Activated CD4-positive, CD25-positive, alpha-beta regulatory T cell (primary cell): ENCODE measurements around the gene SLAMF9.

Experiments used
- DNase-seq, 4 experiments: peaks; one replicate each; lab custom pipeline; 2025; lab: John Stamatoyannopoulos, UW

Gene SLAMF9

DNA sequence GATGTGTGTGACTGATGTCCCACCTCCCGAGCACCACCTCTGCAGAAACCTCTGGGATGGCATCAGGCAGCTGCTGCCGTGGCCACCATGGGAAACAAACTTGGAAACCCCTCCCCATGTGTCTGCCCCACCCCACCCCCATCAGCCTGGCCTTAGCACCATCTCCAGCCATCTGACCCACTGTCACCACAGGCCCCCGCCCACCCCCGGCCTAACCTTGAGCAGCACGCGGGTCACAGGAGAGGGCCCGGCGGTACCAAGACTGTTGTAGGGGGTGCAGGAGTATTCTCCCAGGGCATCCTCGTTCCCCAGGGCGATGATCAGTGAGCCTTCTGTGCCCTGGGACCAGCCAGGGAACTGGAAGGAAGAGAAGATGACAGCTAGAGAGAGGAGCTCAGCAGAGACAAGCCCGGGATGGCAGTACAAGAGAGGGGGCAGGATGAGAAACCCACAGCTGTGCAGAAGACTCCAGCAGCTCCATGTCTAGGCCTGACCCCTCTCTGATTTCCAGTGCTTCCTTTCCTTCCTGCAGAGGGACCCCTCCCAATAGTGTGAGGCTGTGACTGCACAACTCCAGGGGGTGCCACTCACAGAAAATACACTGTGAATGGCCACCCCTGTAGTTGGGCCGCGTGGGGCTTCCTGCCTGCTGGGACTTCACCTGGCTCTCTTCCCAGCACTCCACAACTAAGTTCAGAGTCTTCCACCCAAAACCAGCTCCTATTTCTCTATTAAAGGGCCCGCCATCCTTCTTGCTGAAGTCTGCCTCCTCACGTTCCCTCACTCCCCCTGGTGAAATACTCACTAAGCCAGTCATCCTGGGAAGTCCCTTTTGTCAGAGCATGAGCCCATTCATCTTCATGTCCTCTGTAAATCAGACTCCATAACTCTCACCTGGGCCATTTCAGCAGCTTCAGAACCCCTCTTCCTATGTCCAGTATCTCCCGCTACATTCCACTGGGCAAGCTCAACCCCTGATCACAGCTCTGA, 21.4 kb downstream of the SLAMF9 start:
- DNase-seq, result no peak

DNA sequence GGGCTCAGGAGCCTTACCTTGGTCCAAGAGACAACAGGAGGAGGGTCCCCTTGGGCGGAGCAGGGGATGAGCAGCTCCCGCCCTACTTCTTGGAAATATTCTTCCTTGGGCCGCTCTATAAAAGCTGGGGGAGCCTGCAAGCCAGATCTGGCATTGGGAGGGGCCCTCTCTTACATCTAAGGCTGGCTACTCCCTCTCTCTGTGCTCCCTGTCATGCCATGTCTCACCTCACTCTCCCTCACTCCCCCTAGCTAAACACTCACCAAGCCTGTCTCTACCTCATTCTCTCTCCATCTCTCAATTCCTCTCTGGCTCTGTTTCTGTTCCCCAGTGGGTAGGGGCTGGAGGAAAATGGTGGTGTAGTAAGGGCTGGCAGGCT, 22.3 kb downstream of the SLAMF9 start:
- DNase-seq, result no peak

DNA sequence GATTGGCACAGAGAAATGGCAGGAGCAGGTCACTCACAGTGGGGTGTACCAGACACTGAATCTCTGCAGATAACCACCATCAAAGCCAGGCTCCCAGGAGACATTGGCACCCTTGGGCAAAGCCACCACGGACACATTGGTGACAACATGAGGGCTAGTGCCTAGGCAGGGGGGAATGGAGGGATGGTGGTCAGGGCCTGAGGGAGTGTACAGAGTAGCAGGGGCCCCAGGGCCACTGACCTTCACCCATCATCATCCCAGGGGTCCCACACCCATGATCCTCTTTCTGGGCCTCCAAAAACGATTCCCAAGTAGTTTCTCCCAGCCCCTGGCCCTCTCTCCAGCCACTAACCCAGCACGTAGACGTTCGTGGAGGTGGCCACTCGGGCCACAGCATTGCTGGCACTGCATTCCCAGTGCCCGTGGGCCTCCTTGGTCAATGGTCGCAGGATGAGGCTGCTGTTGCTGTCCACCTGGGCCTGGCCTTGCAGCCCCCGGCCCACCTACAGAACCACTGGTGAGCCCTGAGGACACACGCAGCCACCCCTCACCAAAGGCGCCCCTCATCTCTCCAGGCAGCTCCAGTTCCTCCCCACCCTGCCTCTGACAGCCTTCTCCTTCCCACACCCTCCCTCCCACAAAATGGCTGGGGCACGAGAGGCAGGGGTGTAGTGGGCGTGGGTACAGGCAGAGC, 22.8 kb downstream of the SLAMF9 start:
- no peak for DNase-seq

DNA sequence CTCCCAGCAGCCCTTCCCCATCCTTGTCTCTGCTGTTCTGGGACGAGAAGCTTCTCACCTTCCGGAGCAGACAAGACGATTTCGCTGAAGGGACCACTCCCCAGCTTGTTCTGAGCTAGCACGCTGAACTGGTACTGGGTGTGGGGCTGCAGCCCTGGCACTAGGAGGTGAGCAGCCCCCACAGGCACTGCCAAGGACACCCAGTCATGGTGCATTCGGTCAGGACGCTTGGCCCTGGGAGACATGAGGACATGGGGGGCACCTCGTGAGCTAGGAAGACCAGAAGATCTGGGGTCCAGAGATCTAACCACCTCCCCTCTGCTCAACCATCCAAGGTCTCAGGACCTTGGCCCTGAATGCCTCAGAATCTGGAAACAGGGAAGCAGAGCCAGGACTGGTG, 23.4 kb downstream of the SLAMF9 start:
- no peak for DNase-seq

DNA sequence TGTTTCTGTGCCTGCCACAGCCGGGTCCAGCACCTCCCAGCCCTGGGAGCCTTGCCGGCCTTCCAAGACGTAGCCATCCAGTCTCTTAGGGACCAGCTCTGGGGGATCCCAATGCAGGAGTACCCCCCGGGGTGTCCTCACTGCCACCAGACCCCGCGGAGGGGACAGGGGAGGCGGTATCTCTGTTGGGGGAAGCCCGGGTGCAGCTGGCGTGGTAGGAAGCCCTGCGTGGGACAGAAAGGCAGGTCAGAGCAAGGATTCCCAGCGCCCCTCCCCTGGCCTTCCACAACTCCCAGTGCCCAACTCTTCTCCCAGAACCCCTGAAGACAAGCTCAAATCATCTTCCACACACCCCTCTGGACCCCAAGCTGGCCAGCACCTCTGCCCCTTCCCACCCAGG, 23.8 kb downstream of the SLAMF9 start:
- DNase-seq, result no peak

DNA sequence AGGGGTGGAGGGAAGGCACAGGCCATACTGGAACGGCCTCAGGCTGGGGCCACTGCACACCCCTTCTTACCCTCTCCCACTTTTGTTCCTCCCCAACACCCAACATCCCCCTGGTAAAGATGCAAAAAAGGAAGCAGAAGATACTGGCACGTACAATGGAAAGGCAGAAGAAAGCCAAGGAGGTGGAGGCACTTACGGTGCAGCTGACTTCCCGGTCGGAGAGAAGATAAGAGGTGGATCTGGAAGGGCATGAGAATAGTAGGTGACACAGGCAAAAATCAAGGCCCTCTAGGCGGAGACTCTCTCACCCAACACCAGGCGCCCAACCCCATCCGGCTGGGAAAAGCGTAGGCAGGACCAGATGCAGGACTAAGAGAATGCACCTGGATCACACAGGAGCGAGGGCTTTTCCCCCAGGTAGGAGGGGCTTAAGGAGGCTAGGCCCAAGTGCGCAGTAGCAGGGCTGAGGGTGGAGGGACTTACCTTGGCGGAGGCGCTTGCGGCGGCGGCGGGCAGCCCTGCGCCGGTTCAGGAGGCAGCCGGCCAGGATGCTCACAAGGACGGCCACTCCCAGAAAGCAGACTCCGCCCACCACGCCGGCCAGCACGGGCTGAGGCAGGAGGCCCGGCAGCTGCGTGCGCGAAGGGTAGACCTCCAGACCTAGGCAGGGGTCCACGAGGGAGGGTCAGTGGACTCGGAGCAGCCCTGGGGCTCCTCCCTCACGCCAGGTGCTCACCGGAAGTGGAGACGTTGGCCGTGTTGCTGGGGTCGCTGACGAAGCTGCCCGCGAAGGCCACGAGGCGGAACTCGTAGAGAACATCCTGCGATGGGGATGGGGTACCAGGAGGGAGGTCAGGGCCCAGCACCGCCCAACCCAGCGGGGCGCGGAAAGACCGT, 24.6 kb downstream of the SLAMF9 start:
- no peak for DNase-seq

DNA sequence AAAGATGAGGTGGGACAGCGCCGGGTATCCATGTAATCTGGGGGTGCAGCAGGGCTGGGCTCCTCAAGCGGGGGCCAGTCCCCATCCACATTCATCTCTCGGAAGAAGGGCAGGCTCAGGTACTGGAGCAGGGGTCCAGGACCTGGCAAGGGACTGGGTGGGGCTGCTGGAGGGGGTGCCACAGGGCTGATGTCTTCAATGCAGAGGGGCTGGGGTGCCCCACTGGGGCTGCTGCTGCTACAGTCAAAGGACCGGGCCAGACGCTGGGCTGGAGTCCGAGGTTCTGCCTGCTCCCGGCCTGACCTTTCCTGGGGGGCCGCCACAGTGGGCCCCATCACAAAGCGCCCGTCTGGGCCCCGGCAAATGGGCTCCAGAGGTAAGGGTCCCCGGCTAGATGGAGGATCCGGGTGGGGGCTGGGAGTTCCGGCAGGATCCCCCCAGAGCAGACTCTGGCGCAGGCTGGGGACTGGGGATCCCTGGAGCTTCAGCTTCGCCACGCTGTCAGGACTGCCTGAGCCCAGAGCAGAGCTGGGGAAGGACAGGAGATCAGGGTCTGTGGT, 25.5 kb downstream of the SLAMF9 start:
- no peak for DNase-seq

DNA sequence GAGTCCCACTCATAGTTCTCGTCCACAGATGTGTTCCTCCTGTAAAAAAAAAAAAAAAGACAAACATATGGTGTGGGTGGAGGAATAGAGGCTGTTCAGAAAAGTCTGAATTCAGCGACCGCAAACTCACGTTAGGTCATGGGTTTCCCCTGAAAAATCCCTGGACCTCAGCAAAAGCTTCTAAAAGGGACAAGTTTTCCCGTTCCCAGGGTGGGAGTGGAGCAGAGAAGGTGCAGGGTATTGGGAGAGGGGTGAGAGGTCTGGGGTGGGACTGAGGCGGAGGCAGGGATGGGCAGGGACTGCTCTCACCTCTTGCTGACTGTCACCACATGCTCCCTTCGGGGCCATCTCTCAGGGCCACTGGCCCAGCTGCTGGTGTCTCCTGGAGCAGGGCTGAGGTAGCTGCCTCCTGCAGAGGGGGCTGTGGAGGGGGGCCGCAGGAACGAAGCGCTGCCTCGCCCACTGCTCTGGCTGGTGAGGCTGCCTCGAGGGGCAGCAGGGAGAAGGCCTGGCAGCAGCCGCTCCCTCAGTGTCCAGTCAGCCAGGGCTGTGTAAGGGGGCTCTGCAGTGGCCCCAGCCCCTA, 26.1 kb downstream of the SLAMF9 start:
- DNase-seq, result no peak

DNA sequence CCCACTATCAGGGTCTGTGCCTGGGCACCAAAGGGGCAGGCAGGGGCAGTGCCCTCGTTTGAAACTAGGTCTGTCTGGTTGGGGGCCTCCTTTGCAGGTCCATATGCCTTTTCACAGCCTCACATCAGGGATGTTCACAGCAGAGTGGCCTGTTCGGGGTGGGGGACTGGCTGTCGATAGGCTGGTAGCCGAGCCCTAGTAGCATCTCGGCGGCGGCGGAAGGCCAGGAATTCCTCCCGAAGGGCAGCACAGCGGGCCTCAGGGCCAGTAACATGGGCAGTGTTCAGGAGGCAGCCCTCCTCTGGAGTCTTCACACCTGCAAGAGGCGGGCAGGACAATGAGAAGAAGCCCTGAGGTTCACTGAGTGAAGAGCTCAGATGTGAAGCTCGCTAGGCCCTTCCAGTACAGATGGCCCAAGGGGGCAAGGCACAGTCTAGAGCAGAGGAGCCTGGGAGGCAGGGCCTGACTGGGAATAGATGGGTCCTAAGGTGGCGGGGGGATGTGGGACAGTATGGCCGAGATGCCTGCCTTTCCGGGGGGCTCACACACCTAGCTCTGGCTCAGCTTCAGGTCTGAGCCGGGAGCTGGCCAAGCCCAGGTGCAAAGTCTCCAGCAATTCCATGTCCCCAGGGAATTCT, 26.7 kb downstream of the SLAMF9 start:
- DNase-seq, result no peak

DNA sequence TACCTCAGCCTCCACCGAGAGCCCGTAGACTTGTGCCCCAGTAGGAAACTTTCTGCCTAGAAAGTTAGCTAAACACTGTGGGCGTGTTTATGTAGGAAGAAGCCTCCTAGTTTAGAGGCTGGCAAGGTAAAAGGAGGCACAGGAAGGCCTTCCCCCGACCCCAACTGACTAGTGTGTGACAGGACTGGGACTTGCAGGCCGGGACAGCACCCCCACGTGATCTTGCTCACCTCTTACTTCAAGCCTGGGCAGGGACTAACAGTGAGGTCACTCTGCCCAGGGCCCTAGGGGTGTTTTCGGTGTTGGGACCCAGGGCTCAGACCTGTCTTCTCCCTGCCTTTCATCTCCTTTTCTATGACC, 28.3 kb downstream of the SLAMF9 start:
- no peak for DNase-seq

DNA sequence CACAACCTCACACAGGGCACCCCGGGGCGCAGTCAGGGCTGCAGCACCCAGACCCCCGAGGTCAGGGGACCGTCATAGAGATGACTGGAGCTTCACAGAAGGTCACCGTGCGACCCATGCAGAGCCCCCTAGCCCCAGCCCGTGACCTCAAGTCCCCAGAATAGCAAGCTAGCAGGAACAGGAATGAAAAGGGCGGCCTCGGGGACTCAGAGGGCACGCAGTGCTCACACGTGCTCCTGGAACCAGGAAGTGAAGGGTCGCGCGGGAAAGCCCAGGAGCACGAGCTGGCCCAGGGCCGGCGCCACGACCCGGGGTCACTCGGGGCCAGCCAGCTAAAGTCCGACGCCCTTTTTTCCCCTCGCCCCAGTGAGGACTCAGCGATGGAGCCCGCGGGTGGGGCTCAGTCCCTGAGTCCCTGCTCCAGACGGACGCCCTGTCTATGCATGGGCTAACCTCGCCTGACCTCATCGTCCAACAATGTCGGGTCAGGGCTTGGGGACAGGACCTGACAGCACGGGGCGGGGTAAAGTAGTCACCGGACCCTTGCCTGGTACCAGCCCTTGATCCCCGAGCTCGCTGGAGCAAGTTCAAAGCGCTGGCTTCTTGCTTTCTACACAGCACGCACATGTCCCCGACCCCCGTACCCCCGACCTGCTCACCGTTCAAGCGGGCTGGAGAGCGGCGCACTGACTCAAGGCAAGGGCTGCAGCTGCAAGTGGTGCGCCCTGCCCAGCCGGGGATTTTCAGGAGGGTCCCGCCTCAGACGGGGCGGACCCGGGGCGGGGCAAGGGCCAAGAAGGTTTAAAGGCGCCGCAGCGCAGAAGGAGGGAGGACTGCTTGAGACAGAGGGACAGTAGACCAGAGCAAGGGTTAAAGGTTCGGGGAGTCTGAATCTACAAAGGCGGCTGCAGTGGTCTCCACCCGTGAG, 29.0 kb downstream of the SLAMF9 start, which contains the start of gene TAGLN2:
Gene TAGLN2 (minus strand): TSS at position 717 of the 928 bp plus-strand sequence. CDS start 4,998 bp downstream, outside the sequence.
- peak; percentile 74 to 79 (median 77) for DNase-seq

DNA sequence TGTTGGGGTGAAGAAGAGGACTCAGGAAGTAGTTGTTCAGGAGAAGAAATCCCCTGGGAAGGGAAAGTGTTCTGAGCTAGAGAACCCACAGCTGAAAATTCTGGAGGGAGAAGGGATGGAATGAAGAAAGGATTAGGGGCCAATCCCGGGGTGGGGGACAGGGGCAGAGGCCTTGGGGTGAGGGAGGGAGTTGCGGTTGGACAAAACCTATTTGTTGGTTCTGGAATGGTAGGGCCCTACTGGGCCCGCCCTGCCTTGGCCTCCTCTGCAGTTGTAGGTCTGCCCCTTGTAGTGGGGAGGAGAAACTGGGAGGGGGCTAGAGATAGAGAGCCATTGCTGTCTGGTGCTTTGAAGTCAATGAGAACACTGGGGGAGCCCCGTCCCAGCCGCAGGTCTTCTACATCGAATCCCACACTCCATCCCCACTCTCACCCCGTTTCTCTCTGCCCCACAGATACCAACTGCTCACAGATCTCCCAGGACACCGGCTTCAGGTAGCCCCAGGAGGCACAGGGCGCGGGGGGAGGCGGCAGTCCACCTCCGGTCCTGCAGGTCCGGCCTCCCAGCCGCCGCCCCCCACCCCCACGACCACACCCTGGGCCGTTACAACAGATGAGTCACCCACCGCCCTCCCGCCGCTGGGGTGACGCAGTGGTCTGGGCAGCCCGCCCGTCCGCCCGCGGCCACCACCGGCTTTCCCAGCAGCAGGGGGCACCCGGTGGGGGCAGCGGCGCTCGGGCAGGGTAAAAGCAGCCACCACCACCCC, 29.8 kb downstream of the SLAMF9 start:
- peak in 2 of 4 experiments; percentile 37 to 52 for DNase-seq

DNA sequence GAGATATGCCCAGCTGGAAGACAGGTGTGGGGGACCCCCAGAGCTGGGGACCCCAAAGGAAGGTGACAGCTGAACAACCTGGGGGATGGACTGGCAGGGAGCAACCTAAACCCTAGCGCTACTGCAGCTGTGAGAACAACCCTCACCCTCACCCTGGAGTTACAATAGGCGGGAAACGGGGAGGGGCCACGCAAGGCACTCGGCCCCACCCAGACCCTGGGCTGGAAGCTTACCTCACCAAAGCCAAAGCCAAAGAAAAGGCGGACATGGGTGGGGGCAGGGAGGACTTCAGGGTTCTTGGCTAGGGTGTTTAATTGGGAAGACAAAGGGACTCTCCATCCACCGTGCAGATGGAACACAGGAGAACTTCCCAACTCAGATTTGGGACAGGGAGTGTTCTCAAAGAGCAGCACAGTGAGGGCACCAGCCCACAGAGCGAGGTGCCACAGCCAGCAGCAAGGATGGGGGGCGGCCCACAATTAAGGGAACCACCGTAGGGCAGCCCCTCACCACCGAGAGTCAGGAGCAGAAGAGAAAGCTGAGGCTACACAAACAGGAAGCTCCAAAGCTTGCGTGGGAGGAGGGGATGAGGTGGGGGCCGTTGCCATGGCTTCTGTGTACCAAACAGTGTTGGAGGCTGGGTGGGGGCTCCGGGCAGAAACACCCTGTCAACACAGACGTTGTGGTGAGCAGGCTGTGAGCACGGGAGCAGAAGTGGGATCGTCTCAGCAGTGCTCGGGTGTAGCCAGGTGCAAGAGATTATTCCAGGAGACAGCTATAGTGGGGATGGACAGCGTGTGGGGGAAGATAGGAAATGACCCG, 30.6 kb downstream of the SLAMF9 start:
- peak; percentile 33 to 67 (median 52) for DNase-seq

DNA sequence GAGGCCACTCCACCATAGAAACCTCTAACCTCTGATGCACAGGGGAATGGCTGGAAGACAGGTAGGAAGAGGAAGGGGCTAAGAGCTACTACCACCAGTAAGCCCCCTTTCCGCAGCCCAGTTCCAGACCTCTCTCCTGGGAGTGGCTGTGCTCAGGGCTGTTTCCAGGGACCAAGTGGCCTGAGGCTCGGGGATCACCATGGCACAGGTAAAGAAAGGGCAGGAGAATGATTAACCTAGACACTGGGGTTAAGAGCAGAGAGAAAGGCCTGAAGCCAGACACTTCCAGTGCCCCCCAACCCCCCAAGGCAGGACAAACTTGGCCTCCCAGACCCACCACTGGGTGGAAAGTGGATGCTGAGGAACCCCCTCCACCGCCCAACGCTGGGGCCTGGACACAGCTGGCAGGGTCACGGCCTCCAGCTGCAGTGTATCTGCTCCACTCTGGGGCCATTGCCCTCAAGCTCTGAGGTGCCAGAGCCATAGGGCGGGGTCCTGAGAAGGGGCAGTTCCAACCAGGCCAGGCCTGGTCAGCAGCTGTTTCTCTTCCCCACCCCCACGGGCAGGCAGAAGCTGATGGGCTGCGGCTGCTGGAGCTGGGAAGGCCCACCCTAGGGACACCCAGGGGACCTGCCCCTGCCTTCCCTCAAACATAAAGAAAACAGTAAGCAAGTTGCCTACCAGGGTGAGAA, 31.4 kb downstream of the SLAMF9 start:
- no peak for DNase-seq

DNA sequence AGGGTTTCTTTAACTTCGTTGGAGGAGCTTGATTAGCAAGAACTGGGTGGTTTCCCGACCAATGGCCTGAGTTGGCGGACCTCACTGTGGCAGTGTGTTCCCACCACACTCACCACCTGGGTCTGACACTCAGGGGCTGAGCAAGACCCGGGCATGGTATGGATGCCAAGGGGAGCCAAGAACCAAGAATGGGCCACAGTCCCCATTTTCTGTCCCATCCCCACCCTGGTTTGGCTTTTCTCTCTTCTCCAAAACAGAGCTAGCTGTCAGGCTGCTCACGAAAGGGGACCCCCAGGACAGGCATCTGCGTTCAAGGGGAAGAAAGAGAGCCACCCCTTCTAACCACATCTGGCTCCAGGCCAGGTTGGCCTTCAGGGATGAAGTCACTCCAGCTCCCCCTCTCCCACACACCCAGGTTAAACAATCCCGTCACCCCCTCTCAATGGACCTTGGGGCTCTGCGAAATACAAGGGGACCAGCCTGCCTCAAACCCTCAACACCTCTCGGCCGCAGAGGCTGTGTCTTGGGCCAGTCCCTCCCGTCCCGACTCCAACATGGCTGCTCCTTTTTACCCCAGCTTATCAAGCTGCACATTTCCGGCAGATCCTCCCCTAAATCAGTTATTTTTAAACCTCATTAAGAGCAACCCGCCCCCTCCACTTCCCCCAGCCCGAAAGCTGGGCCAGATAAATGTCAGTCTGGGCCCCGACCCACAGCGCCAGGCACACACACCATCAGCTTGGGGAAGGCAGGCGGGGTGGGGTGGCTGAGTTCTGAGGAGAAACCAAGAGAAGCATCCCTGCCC, 32.1 kb downstream of the SLAMF9 start:
- DNase-seq, result peak in 1 of 4 experiments; percentile 12

DNA sequence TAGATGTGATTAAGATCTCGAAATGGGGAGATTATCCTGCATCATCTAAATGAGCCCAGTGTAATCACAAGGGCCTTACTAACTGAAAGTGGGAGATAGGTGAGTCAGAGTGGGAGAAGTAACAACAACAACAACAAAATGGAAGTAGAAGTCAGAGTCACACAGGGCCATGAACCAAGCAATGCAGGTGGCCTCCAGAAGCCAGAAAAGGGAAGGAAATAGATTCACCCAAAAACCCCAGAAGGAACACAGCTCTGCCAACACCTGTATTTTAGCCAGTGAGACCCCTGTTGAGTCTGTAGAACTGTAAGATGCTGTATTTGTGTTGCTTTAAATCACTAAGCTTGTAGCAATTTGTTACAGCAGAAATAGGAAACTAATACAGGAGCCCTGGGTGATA, 32.8 kb downstream of the SLAMF9 start:
- no peak for DNase-seq

DNA sequence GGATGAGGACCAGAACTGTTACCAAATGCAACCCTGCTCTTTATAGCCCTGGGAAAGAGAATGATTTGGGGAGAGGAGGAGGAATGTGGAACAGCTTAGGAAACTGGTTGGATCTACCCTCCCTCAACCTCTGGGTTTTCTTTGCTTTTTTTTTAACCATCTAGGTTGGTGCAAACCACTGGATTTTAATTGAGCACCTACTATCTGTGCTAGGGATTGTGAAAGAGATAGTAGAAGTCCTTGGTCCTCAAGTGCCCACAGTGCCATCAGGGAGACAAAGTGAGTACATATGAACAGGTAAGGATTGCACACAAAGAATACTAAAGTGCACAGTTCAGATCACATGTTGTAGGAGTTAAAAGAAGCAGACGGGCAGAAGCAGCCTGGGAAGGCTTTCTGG, 33.4 kb downstream of the SLAMF9 start:
- DNase-seq, result no peak
